Stimulated activated CD4-positive, alpha-beta T cell treated with anti-CD3 and anti-CD28 coated beads, Interleukin-4, amount 100 ng/mL, for 1 hour (primary cell): Measurements from ENCODE around the gene ZPR1.
"Not testable (repeated sequence)": the region's sequence is repeated elsewhere in the genome, so short reads cannot be mapped to it uniquely, and the experiment has no call there.

ENCODE experiments used
- DNase-seq: peaks from one replicate; pipeline ENCODE4 v3.0.0-alpha.2; 2020

ZPR1 gene, protein sequence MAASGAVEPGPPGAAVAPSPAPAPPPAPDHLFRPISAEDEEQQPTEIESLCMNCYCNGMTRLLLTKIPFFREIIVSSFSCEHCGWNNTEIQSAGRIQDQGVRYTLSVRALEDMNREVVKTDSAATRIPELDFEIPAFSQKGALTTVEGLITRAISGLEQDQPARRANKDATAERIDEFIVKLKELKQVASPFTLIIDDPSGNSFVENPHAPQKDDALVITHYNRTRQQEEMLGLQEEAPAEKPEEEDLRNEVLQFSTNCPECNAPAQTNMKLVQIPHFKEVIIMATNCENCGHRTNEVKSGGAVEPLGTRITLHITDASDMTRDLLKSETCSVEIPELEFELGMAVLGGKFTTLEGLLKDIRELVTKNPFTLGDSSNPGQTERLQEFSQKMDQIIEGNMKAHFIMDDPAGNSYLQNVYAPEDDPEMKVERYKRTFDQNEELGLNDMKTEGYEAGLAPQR

DNA sequence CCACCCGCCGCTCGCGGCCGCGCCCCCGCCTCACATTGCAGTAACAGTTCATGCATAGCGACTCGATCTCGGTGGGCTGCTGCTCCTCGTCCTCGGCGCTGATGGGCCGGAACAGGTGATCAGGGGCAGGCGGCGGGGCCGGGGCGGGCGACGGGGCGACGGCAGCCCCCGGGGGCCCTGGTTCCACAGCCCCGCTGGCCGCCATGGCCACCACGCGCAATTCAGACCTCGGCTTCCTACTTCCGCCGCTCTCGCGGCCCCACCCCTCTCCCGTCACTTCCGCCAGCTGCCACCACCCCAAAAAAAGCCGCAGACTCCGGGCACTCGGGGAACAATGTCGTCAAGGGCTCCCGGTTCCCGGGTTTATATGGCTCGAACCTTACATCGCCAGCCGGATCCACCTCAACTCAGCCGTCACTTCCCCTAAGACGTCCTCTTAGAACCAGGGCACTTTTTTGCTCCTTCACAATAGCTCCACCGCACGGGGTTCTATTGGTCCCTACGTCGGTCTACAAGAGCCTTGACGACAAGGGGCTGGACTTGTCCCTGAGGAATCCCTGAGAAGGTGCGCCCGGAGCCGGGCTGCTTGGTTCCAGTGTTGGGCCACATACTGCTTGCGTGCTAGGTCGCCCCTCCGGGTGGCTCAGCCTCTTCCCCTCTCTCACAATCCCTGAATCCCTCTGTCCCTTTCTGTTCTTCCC, at the start of gene ZPR1:
Gene ZPR1, minus strand, starts transcription at position 238 of the 701 bp plus-strand sequence. Its CDS starts 33 bp downstream, at position 205.
- peak; percentile 84 for DNase-seq

DNA sequence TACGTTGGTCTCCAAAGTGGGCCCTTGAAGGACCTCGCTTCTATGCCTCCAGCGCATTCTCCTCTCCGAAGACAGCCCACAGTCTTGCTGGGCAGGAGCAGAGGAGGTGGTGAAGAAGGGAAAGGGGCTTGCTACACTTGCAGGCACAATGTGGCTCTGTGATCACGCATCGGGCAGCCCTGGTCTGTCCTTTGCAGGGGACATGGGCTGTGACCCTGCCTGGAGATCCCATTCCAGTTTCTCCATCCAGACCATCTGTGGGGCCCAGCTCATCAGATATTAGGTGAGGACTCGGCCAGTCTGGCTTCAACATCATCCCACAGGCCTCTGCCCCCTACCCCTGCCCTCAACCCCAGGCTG, 48.8 kb upstream of the ZPR1 start:
- no peak for DNase-seq

DNA sequence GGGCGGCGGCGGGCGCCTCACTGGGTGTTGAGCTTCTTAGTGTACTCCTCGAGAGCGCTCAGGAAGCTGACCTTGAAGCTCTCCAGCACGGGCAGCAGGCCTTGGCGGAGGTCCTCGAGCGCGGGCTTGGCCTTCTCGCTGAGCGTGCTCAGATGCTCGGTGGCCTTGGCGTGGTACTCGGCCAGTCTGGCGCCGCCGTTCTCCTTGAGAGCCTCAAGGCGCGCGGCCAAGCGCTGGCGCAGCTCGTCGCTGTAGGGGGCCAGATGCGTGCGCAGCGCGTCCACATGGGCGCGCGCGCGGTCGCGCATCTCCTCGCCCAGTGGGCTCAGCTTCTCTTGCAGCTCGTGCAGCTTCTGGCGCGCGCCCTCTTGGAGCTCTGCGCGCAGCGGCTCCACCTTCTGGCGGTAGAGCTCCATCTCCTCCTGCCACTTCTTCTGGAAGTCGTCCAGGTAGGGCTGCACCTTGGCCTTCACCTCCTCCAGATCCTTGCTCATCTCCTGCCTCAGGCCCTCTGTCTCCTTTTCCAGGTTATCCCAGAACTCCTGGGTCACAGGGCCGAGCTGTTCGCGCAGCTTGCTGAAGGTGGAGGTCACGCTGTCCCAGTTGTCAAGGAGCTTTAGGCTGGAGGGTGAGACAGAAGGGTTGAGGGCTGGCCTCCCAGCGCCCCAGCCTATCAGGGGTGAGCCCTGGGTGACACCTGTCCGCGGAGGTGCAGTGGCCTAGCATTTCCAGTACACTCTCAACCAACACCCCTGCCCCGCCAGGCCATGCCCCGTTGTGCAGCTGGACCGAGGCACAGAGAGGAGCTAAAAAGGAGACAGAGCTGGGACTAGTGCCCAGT, 48.2 kb upstream of the ZPR1 start:
- peak; percentile 80 for DNase-seq

DNA sequence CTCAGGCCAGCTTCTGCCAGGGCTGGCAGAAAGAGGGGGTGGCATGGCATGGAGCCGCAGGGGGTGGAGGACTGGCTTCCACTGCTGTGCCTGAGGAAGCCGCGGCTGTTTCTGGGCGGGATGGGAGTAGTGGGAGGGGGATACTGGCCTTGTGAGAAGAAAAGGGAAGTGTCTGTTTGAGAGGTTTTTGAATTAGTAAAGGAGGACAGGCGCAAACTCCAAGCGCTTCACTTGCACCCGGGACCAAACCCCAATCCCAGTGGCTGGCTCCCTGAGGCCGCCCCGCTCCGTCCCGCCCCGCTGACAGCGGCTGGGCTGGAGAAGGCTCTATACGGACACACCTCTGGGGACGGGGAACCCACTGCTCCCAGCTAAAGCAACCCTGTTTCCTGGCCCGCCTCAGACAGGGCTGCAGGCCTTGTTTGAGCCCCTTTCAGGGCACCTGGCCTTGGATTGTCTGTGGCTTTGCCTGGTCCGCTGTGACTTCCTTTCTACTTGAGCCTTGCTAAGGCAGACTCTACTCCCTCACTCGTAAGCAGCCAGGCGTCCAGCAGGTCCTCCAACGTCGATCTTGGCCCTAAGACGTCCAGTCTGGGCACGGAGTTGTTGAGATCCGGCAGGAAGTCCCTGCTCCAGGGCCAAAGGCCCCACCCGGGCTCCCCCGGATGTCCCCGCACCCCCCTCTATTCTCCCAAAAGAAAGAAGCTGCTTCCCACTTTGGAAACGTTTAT, 47.4 kb upstream of the ZPR1 start:
- no peak for DNase-seq

DNA sequence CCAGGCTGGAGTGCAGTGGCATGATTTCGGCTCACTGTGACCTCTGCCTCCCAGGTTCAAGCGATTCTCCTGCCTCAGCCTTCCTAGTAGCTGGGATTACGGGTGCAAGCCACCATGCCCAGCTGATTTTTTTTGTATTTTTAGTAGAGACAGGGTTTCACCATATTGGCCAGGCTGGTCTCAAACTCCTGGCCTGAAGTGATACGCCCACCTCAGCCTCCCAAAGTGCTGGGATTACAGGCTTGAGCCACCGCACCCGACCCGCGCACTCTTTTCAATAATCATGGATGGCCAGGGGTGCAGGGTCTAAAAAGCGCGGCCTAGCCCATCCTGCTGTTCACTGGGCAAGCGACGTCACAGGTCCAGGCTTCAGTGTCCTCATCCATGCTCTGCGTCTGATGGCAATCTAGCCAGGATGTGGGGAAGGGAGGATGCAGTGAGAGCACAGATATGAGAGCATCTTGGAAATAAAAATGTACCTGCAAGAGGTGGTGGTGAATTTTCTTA, 46.8 kb upstream of the ZPR1 start:
- DNase-seq = not testable (repeated sequence)

DNA sequence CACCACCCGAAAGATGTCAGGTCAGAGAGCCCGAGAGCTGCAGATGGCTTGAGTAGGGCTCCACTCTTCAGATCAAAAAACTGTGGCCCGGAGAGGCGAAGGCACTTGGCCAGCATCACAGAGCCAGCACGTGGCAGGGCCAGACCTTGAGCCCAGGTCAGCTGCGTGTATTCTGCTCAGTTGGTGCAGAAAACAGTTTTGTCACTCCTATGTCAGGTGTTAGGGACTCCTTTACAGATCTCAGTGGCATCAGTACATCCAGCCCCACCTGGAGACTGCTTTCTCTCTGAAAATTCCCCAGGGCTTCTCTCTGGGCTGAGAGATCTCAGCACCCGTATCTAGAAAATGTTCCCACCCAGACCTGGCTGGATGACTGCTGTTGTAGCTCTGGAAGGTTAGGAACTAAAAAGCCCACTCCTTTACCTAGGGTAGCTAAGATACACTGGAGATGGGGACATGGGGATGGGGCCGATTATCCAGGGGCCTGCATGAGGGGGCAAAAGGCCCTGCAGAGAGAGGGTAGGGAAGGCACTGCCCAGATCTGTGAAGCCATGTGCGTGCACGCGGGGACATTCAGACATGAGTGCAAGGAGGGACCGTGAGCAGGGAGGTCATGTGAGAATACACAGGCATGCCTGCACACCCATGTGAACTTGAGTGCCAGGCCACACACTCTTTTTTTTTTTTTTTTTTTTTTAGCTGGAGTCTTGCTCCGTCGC, 46.2 kb upstream of the ZPR1 start:
- no peak for DNase-seq

DNA sequence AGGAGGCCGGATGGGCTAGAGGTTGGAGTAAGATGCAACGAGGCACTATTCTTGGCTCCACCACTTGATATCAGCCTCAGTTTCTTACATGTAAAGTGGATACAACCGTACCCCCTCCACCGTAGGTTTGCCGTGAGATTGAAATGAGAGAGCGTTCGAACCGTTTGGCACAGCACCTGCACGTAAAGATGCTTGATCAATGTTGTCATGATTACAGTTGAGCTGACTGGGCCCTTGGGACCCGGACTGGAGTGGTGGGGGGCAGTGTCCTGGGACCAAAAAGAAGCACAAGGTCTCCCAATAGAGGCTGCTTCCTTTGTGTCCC, 45.6 kb upstream of the ZPR1 start:
- no peak for DNase-seq

DNA sequence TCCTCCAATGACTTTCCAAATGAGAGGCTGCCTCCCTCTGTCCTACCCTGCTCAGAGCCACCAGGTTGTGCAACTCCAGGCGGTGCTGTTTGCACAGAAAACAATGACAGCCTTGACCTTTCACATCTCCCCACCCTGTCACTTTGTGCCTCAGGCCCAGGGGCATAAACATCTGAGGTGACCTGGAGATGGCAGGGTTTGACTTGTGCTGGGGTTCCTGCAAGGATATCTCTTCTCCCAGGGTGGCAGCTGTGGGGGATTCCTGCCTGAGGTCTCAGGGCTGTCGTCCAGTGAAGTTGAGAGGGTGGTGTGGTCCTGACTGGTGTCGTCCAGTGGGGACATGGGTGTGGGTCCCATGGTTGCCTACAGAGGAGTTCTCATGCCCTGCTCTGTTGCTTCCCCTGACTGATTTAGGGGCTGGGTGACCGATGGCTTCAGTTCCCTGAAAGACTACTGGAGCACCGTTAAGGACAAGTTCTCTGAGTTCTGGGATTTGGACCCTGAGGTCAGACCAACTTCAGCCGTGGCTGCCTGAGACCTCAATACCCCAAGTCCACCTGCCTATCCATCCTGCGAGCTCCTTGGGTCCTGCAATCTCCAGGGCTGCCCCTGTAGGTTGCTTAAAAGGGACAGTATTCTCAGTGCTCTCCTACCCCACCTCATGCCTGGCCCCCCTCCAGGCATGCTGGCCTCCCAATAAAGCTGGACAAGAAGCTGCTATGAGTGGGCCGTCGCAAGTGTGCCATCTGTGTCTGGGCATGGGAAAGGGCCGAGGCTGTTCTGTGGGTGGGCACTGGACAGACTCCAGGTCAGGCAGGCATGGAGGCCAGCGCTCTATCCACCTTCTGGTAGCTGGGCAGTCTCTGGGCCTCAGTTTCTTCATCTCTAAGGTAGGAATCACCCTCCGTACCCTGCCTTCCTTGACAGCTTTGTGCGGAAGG, 44.8 kb upstream of the ZPR1 start:
- DNase-seq = no peak

DNA sequence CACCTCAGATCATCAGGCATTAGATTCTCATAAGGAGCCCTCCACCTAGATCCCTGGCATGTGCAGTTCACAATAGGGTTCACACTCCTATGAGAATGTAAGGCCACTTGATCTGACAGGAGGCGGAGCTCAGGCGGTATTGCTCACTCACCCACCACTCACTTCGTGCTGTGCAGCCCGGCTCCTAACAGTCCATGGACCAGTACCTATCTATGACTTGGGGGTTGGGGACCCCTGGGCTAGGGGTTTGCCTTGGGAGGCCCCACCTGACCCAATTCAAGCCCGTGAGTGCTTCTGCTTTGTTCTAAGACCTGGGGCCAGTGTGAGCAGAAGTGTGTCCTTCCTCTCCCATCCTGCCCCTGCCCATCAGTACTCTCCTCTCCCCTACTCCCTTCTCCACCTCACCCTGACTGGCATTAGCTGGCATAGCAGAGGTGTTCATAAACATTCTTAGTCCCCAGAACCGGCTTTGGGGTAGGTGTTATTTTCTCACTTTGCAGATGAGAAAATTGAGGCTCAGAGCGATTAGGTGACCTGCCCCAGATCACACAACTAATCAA, 44.0 kb upstream of the ZPR1 start:
- no peak for DNase-seq

DNA sequence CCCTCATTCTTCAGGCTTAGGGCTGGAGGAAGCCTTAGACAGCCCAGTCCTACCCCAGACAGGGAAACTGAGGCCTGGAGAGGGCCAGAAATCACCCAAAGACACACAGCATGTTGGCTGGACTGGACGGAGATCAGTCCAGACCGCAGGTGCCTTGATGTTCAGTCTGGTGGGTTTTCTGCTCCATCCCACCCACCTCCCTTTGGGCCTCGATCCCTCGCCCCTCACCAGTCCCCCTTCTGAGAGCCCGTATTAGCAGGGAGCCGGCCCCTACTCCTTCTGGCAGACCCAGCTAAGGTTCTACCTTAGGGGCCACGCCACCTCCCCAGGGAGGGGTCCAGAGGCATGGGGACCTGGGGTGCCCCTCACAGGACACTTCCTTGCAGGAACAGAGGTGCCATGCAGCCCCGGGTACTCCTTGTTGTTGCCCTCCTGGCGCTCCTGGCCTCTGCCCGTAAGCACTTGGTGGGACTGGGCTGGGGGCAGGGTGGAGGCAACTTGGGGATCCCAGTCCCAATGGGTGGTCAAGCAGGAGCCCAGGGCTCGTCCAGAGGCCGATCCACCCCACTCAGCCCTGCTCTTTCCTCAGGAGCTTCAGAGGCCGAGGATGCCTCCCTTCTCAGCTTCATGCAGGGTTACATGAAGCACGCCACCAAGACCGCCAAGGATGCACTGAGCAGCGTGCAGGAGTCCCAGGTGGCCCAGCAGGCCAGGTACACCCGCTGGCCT, 42.5 kb upstream of the ZPR1 start:
- DNase-seq = no peak

DNA sequence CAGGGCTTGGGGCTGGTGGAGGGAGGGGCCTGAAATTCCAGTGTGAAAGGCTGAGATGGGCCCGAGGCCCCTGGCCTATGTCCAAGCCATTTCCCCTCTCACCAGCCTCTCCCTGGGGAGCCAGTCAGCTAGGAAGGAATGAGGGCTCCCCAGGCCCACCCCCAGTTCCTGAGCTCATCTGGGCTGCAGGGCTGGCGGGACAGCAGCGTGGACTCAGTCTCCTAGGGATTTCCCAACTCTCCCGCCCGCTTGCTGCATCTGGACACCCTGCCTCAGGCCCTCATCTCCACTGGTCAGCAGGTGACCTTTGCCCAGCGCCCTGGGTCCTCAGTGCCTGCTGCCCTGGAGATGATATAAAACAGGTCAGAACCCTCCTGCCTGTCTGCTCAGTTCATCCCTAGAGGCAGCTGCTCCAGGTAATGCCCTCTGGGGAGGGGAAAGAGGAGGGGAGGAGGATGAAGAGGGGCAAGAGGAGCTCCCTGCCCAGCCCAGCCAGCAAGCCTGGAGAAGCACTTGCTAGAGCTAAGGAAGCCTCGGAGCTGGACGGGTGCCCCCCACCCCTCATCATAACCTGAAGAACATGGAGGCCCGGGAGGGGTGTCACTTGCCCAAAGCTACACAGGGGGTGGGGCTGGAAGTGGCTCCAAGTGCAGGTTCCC, 41.8 kb upstream of the ZPR1 start, which contains the start of gene APOC3:
Gene APOC3, plus strand, starts transcription at position 383 of the 659 bp plus-strand sequence. CDS start 676 bp downstream, outside the sequence.
- no peak for DNase-seq

DNA sequence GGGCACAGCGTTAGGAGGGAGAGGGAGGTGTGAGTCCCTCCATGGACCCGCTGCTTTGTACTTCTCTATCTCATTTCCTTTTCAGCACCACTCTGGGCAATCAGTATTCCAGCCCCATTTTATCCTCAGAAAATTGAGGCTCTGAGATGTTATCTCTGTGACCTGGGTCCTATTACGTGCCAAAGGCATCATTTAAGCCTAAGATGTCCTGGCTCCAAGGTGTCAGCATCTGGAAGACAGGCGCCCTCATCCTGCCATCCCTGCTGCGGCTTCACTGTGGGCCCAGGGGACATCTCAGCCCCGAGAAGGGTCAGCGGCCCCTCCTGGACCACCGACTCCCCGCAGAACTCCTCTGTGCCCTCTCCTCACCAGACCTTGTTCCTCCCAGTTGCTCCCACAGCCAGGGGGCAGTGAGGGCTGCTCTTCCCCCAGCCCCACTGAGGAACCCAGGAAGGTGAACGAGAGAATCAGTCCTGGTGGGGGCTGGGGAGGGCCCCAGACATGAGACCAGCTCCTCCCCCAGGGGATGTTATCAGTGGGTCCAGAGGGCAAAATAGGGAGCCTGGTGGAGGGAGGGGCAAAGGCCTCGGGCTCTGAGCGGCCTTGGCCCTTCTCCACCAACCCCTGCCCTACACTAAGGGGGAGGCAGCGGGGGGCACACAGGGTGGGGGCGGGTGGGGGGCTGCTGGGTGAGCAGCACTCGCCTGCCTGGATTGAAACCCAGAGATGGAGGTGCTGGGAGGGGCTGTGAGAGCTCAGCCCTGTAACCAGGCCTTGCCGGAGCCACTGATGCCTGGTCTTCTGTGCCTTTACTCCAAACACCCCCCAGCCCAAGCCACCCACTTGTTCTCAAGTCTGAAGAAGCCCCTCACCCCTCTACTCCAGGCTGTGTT, 41.1 kb upstream of the ZPR1 start:
- no peak for DNase-seq

DNA sequence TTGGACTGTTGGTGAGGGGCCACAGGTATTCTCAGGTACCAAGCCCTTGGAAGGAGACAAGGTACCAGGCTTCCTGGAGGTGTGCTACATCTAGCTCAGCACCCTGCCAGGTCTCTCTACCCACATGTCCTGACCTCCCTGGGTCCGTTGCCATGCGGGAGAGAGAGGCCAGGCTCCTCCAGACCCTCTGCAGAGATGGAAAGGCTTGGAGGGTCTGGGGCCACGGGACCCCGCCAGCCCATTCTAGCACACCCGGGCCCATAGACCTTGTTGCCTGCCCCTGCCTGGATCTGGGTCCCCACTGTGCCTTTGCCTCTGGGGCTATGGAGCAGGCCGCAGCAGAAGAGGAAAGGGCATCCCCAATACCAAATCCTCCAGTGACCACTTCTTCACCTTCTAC, 39.6 kb upstream of the ZPR1 start:
- DNase-seq = no peak

DNA sequence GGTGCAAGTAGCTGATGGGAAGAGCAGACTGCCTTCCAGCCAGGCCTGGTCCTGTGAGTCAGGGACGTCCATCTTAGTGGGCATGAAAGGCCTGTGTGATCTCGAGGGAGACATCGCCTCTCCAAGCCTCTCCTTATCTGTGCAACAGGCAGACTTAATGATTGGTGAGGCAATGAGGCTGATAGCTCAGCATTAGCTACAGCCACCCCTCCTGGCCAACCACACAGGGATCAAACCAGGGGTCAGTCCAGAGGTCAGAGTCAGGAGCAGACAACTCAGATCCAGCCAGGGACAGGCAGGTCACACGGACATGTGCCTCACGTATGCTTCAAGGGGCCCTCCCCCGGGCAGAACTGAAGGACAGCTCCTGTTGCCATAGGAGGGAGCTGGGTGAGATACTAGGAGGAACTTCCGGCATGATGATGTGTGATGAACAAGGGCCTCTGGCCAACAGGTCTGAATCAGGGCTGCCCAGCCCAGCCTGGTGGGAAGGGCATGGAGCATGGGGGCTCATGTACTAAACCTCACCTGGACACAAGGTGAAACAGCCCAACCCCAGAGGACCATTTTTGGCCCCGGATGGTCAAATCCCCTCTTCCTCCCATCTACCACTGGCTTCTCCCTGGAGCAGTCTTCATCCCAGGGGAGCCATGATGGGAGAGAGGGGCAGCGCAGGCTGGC, 39.1 kb upstream of the ZPR1 start:
- no peak for DNase-seq

DNA sequence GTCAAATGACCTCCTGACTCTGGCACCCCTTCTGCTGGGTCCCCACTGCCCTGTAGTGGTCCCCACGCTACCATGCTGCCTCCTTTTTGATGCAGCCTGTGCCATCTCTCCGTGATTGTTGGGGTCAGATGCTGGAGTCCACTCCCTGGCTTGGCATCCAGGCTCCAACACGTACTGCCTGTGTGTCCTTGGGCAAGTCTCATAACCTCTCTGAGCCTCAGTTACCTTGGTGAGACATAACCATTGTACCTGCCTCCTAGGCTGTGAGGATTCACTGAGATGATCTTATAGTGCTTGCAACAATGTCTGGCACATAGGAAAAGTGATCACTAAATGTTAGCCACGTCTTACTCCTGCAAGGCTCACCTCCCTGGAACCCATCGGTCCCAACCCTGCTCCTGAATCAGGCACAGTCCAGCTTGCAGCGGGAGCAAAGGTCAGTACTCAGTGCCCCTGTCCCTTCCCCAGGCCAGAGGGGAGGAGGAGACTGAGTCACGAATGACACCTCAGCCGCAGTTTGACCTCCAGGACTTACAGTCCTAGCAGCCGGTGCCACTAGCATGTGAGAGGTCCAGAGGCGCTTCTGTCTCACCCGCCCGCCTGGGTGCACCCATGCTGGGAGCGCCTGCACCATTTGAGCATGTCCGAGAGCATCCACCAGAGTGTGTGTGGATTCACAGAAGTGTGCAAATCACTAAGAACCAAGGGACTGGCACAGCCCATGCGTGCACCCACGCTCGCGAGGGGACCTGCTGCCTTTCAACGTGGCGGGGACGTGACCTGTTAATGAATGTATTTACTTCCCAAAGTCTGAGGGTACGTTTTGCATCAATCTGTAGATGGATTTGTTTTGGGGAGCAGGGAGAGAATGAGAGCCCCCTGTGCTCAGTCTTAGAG, 38.3 kb upstream of the ZPR1 start:
- DNase-seq = no peak

DNA sequence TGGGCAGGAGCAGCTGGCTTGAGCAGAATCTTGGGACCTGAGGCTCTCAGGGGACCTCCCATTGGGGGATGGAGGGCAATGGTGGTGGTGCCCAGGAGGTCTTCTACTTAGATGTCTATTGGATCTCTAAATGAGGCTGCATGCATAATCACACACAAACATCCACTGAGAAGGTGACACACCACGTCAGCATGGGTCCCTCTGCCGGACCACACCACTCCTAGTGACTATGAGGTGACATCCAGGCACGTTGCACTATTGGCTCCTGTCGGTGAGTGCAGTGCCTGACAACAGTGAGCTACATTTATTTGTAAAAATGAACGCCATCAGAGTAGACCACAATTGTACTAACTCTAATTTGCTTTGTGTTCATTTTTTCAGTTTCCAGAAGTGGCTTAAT, 37.6 kb upstream of the ZPR1 start:
- DNase-seq = no peak
